Raji (cell line): ENCODE results near the gene PROM1.

ENCODE experiments used
- POLR2A ChIP-seq: IDR thresholded peaks from 2 replicates; pipeline ENCODE4 v1.6.1; 2011; ENCODE audit warnings: low read depth, low read length, control low read depth; ENCODE audit not compliant: insufficient read depth

The PROM1 gene

GRCh38 chr4:16056681-16057385 lies 27.0 kb downstream of the PROM1 start:
- TF ChIP-seq POLR2A, result no peak

GRCh38 chr4:16055873-16056272 lies 27.9 kb downstream of the PROM1 start:
- no peak for TF ChIP-seq POLR2A

- TF ChIP-seq POLR2A, result no peak
Measured at GRCh38 chr4:16055471-16055870, 28.4 kb downstream of the PROM1 start.

GRCh38 chr4:16052939-16053338 lies 30.9 kb downstream of the PROM1 start:
- TF ChIP-seq POLR2A, result no peak

GRCh38 chr4:16051980-16052379 lies 31.8 kb downstream of the PROM1 start:
- no peak for TF ChIP-seq POLR2A

- no peak for TF ChIP-seq POLR2A
Measured at GRCh38 chr4:16051132-16051531, 32.7 kb downstream of the PROM1 start.

GRCh38 chr4:16050669-16051068 lies 33.2 kb downstream of the PROM1 start:
- TF ChIP-seq POLR2A, result no peak

GRCh38 chr4:16048619-16049419 lies 35.0 kb downstream of the PROM1 start:
- TF ChIP-seq POLR2A, result no peak

GRCh38 chr4:16045687-16046086 lies 38.1 kb downstream of the PROM1 start:
- no peak for TF ChIP-seq POLR2A

GRCh38 chr4:16043642-16044498 lies 40.0 kb downstream of the PROM1 start:
- TF ChIP-seq POLR2A, result no peak

GRCh38 chr4:16039139-16039538 lies 44.7 kb downstream of the PROM1 start:
- no peak for TF ChIP-seq POLR2A

- TF ChIP-seq POLR2A, result no peak
Measured at GRCh38 chr4:16037901-16038300, 45.9 kb downstream of the PROM1 start.

GRCh38 chr4:16035843-16036242 lies 48.0 kb downstream of the PROM1 start:
- no peak for TF ChIP-seq POLR2A

GRCh38 chr4:16034010-16034748 lies 49.6 kb downstream of the PROM1 start:
- TF ChIP-seq POLR2A, result no peak

GRCh38 chr4:16032396-16032770 lies 51.4 kb downstream of the PROM1 start:
- TF ChIP-seq POLR2A, result no peak
